Measurements from ENCODE around the gene GLB1L2.
"Not testable (repeated sequence)": the region's sequence is repeated elsewhere in the genome, so short reads cannot be mapped to it uniquely, and the experiment has no call there.

GLB1L2 gene

DNA sequence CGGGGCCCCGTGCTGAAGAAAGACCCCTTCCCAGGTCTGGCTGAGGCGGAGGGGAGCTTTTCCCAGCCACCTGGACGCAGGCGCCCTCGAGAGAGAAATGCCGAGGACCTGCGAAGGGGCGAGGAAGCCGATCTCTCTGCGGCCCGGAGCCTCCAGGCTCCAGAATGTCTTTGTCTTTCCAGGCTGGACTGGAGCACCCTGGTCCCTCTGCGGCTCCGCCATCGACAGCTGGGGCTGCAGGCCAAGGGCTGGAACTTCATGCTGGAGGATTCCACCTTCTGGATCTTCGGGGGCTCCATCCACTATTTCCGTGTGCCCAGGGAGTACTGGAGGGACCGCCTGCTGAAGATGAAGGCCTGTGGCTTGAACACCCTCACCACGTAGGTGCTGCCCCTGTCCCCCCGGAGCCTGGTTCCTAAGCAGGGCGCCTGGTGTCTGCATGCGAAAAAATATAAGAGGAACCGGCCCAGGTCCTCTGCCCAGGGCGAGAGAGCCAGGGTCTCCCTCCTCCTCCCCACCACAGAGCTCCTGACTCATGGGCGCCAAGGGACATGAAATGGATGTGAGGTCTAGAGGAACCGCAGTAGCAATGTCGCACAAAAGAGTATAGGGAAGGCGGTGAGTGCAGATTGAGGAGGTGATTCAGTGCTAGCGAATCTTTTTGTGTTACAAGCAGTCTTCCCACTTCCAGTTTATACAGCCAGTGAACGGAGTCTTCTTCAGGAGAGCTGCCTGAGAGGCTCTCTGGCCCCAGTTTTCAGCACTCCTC lies 11.0 kb downstream of the GLB1L2 start:
- DNase-seq (ENCODE audit: low spot score) = no peak
- Histone ChIP-seq H3K4me3 (no peak overlapping the region), H3K27ac (no peak overlapping the region)
- TF ChIP-seq CTCF (IDR thresholded peaks at IDR 0.05) = no peak

DNA sequence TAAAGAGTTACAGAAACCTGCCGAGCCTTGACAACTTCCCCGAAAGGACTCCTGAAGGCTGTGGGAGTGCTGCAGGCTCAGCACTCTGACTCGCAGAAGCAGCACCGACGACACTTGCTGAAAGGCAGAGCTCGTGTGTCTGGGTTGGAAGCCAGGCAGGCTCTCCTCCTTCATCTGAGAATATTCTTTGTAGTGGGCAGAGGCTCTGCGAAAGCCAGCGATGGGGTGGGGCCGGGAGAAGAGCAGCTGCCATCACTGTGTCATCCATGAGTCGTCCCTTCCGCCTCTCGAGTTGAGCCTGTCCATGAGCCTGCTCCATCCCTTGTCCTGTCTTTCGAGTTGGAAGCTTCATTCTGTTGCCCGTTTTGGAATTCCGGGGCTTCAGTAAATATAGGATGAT lies 11.9 kb downstream of the GLB1L2 start:
- no peak for DNase-seq (ENCODE audit: low spot score)
- no peak overlapping the region for H3K4me3 ChIP-seq
- no peak for TF ChIP-seq CTCF (IDR thresholded peaks at IDR 0.05)
- no peak overlapping the region for H3K27ac ChIP-seq

DNA sequence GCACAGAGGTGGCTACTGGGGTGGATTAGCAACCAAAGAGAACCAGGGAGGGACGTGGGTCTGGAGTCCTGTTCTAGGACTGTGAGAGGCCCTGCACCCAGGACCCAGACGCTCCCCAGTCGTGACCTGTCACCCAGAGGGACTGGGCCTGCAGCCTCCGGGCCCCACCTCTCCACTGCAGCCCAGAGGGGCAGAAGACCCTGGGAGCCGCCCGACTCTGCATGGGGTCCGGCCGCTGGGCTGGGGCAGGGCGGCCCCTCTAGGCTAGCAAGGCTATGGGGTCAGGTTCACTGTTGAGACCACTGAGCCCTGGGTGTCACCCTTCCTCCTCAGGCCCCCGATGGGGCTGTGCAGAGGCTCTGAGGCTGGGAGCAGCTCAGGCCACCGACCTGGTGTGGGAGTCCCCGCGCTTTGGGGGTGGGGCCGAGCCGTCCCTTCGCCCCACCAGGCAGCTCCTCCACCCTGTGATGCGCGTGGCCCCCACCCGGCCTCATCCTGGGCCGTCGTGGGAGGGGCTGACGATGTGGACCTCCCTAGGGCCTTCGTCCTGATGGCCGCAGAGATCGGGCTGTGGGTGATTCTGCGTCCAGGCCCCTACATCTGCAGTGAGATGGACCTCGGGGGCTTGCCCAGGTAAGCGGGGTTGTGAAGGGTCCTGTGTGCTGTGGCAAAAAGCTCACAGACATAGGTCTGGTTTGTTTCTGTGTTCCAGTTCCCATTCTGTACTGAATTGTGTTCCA lies 12.9 kb downstream of the GLB1L2 start:
- DNase-seq (ENCODE audit: low spot score); H3K4me3 ChIP-seq: not testable (repeated sequence)

GRCh38 chr11:134345237-134345550 lies 13.4 kb downstream of the GLB1L2 start:
- Histone ChIP-seq H3K4me3 (no peak overlapping the region), H3K27ac (no peak overlapping the region)
- DNase-seq (ENCODE audit: low spot score) = no peak
- TF ChIP-seq CTCF (IDR thresholded peaks at IDR 0.05) = no peak

More for the DNA sequence above, 12.9 kb downstream of the GLB1L2 start:
- H3K27ac ChIP-seq = not testable (repeated sequence)

DNA sequence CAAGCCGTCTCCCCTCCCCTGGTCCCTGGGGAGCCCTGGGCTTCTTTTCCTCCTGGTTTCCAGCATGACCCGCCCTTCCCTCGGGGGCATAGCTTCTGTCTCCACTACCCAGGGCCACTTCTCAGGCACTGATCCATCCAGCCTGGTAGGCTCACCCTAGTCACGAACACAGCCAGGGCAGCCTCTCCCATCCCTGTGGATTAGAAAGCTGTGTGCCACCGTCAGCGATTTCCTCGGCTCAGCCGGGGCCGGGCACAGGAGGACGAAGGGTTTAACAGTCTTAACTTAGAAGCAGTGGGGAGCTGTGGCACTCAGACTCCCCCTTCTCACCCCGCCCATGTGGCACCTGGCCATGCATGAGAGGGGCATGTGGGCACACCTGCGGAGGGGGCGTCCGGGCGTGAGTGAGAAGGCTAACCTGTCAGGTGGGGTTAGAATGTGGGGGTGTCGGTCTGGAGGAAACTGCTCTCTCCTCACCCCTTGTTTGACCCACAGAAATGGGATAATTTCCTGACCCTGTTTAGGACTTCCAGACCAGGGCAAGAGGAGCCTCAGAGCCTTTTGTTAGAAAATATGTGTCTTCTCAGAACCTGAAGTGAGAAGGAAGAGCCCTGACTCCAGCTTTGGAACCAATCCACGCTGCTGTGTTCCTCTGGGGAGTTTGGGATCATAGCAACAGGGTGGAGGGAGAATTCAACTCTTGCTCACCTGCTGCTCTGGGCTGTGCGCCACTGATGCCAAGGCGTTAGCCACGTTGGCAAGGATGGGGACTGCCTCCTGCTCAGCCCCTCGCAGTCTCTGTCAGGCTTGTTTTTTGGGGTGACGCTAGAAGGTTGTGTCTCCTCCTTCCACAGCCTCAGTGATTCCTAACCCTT lies 14.6 kb downstream of the GLB1L2 start:
- Histone ChIP-seq H3K27ac (no peak overlapping the region), H3K4me3 (no peak overlapping the region)
- no peak for TF ChIP-seq CTCF (IDR thresholded peaks at IDR 0.05)
- DNase-seq (ENCODE audit: low spot score) = no peak

DNA sequence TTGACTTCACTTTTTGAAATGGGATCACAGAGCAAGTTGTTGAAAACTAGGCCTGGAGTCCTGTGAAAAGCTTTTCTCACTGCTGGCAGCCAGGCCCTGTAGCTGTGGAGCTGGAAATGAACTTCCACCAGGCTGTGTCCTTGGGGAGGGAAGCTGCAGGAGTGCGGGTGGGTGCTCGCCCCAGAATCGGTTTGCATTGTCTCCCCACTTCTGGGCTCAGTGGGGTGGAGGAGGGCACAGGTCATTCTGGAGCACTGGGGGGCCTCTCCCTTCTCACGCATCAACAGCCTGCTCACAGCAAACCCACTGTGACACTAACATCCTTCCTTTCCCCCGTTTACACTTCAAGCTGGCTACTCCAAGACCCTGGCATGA lies 15.2 kb downstream of the GLB1L2 start:
- DNase-seq (ENCODE audit: low spot score) = peak; percentile 43
- no peak for TF ChIP-seq CTCF (IDR thresholded peaks at IDR 0.05)

DNA sequence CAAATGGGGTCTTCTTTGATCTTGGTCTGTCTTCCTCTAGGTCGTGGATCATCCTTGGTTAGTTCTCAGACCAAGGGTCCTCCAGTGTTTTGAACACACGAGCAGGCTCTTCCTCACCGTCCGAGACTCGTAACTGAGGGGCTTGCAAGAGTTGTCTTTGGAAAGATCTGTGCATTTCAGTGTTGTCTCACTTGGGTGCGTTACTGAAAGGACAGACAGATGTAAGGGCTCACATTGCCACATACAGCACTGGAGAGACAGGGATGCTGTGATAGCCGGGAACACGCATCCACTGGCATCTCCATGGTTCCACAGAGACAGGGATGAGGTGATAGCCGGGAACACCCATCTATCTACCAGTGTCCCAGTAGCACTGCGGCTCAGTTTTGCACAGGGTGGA lies 15.7 kb downstream of the GLB1L2 start:
- no peak overlapping the region for H3K27ac ChIP-seq
- H3K4me3 ChIP-seq = no peak overlapping the region
- DNase-seq (ENCODE audit: low spot score) = peak; percentile 26
- TF ChIP-seq CTCF (IDR thresholded peaks at IDR 0.05) = no peak

More for the DNA sequence above, 15.2 kb downstream of the GLB1L2 start:
- Histone ChIP-seq H3K27ac (no peak overlapping the region), H3K4me3 (no peak overlapping the region)

Data from coronary artery (tissue), 2 donors.